Parathyroid adenoma (tissue), 2 donors: ENCODE data around the gene PNLIPRP3.

Experiments
- H2AFZ ChIP-seq: fragments of 300-600 bp; sonication (generic); one replicate; pipeline ENCODE4 v1.7.0; 2017; ENCODE audit warnings: antibody characterized with exemption, mild to moderate bottlenecking
- H3K27ac ChIP-seq: fragments of 300-600 bp; sonication (generic); one replicate; pipeline ENCODE4 v1.7.0; 2017
- H3K27me3 ChIP-seq: fragments of 300-600 bp; sonication (generic); one replicate; pipeline ENCODE4 v1.7.0; 2017; ENCODE audit warnings: low read length; ENCODE audit not compliant: control insufficient read depth, insufficient read depth
- H3K36me3 ChIP-seq: fragments of 300-600 bp; sonication (generic); one replicate; pipeline ENCODE4 v1.7.0; 2017; ENCODE audit warnings: low read length; ENCODE audit not compliant: control insufficient read depth, insufficient read depth
- H3K4me1 ChIP-seq: fragments of 300-600 bp; sonication (generic); one replicate; pipeline ENCODE4 v1.7.0; 2017; ENCODE audit warnings: control low read depth
- H3K4me2 ChIP-seq: fragments of 300-600 bp; sonication (generic); one replicate; pipeline ENCODE4 v1.7.0; 2017; ENCODE audit warnings: low read length
- H3K4me3 ChIP-seq: fragments of 300-600 bp; sonication (generic); one replicate; pipeline ENCODE4 v1.7.0; 2017; ENCODE audit warnings: low read depth, low read length
- H3K79me2 ChIP-seq: fragments of 300-600 bp; sonication (generic); one replicate; pipeline ENCODE4 v1.7.0; 2017; ENCODE audit warnings: control low read depth
- H3K9ac ChIP-seq: fragments of 300-600 bp; sonication (generic); one replicate; pipeline ENCODE4 v1.7.0; 2017; ENCODE audit warnings: mild to moderate bottlenecking
- H3K9me3 ChIP-seq: fragments of 300-600 bp; sonication (generic); one replicate; pipeline ENCODE4 v1.7.0; 2017; ENCODE audit warnings: low read length; ENCODE audit not compliant: control insufficient read depth
- TF ChIP-seq, protein P1 (sequence below): fragments of 300-600 bp; sonication (generic); IDR thresholded peaks from one replicate; pipeline ENCODE4 v1.7.0; 2017; ENCODE audit warnings: antibody characterized with exemption, mild to moderate bottlenecking
- donor health status: primary hyperparathyroidism.

Gene PNLIPRP3

DNA sequence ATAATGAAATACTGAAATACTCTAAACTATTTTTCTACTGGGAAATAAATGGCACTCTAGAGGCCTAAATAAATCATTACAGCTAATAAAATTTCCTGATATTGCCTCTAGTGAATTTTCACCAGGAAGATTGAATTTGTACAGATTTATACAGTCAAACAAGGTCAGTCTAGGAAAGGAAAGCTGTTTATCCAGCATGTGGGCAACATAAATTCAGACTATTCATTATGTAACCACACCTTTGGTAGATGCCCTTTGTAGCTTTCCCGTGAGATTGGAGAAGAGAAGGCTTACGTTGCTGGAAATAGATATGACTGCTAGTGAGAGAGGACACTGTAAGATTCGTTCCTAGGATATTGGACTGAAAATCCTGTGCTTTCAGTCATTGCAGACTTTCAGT, 82.9 kb downstream of the PNLIPRP3 start:
- H3K27me3 ChIP-seq: no peaks in the 10 kb centered on the region
- no peak overlapping the region for H3K9ac ChIP-seq
- H3K4me1 ChIP-seq: no peaks in the 10 kb centered on the region
- H2AFZ ChIP-seq: no peak overlapping the region
- no peaks in the 10 kb centered on the region for H3K79me2 ChIP-seq
- no peak overlapping the region for H3K27ac ChIP-seq
- H3K36me3 ChIP-seq: no peaks in the 10 kb centered on the region
- no peak overlapping the region for H3K4me3 ChIP-seq
- no peaks in the 10 kb centered on the region for H3K9me3 ChIP-seq
- no peak overlapping the region for H3K4me2 ChIP-seq
- TF ChIP-seq, protein P1, sequence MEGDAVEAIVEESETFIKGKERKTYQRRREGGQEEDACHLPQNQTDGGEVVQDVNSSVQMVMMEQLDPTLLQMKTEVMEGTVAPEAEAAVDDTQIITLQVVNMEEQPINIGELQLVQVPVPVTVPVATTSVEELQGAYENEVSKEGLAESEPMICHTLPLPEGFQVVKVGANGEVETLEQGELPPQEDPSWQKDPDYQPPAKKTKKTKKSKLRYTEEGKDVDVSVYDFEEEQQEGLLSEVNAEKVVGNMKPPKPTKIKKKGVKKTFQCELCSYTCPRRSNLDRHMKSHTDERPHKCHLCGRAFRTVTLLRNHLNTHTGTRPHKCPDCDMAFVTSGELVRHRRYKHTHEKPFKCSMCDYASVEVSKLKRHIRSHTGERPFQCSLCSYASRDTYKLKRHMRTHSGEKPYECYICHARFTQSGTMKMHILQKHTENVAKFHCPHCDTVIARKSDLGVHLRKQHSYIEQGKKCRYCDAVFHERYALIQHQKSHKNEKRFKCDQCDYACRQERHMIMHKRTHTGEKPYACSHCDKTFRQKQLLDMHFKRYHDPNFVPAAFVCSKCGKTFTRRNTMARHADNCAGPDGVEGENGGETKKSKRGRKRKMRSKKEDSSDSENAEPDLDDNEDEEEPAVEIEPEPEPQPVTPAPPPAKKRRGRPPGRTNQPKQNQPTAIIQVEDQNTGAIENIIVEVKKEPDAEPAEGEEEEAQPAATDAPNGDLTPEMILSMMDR: no peak

DNA sequence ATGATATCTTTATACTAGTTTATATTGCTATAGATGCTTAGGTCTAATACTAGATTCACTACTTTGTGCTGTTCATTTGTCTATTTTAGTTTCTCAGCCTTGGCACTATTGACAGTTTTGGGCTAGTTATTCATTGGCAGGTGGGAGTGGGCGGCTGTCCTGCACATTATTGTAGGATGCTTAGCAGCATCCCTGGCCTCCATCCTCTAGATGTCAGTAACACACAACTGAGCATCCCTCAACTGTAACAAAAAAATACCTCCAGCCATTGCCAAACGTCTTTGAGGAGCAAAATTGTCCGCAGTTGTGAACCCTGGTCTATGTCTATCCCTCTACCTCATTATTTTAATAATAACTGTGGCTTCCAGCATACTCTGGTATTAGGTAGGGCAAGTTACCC, 83.7 kb downstream of the PNLIPRP3 start:
- Histone ChIP-seq H3K9me3 (no peaks in the 10 kb centered on the region), H3K4me2 (no peak overlapping the region), H3K9ac (no peak overlapping the region), H3K36me3 (no peaks in the 10 kb centered on the region), H3K27ac (no peak overlapping the region), H3K27me3 (no peaks in the 10 kb centered on the region), H3K79me2 (no peaks in the 10 kb centered on the region), H3K4me3 (no peak overlapping the region), H2AFZ (no peak overlapping the region), H3K4me1 (no peaks in the 10 kb centered on the region)
- TF ChIP-seq, protein P1: no peak

DNA sequence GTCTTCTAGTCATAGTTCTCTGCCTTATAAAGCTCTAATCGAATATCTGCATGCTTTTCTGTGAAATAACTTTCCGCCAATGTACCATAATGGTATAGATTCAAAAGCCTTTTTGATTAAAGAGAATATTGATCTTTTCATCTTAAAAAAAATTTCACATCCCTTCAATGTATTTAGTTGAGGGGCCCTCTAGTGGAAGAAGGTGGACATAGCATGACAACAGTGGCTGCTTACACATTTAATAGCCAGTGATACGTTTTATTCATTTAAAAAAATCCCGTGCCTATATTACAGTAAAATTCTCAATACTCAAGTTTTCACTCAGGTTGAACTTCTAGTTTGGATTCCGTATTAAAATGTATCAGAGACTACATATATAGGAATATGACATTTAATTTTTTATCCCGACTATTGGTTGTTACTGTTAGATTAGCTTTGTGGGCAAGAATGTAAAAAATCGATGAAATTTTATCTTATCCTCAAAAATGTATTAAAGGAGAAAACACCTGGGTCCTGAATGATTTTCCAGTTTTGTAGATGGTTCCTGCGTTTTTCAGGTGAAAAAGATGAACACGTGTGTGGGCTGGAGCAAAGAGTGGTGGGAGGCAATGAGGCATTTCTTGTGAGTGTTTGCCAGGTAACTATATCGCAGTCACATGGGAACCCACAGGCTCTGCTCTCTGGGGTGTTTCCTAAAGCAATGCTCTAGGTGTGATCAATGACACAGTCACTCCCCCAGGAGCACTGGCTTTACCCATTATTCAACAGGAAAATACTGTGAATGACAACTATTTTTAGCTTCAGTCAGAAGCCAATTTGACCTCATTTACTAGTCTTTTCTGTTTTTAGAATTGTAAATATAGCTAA, 94.0 kb downstream of the PNLIPRP3 start:
- H3K27me3 ChIP-seq: no peaks in the 10 kb centered on the region
- H2AFZ ChIP-seq: no peak overlapping the region
- H3K9ac ChIP-seq: no peak overlapping the region
- no peaks in the 10 kb centered on the region for H3K79me2 ChIP-seq
- H3K27ac ChIP-seq: no peak overlapping the region
- H3K4me1 ChIP-seq: no peaks in the 10 kb centered on the region
- no peak overlapping the region for H3K4me3 ChIP-seq
- TF ChIP-seq, protein P1: peak; percentile 77
- H3K9me3 ChIP-seq: no peaks in the 10 kb centered on the region
- no peaks in the 10 kb centered on the region for H3K36me3 ChIP-seq
- H3K4me2 ChIP-seq: no peak overlapping the region

DNA sequence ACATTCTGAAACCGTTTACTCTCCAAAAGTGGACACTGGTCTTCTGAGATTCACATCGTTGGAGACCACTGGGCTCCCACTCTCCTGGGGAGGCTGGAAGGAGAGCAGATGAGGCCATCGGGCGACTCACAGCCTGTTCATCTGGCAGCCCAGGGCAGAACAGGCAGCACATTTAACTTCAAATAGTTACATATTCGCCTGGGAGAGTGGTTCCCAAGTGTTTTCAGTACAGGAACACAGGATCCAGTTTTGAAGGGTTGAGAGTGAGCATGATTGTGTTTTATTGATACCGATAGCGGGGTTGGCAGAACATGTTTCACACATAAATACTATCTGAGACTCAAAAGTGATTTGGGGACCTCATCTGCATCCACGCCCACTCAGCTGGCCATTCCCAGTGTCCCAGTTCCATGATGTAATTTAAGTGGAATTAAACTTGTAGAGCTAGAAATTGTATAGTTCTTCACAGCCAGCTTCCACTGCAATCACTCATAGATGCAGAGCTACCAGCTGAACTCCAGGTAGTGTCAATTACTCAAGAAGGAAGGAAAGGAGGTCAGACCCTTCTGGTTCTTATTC, 95.2 kb downstream of the PNLIPRP3 start:
- no peak overlapping the region for H3K9ac ChIP-seq
- H3K36me3 ChIP-seq: no peaks in the 10 kb centered on the region
- no peaks in the 10 kb centered on the region for H3K4me1 ChIP-seq
- no peaks in the 10 kb centered on the region for H3K79me2 ChIP-seq
- TF ChIP-seq, protein P1: no peak
- no peak overlapping the region for H2AFZ ChIP-seq
- no peak overlapping the region for H3K4me2 ChIP-seq
- H3K4me3 ChIP-seq: no peak overlapping the region
- H3K27me3 ChIP-seq: no peaks in the 10 kb centered on the region
- H3K9me3 ChIP-seq: no peaks in the 10 kb centered on the region
- no peak overlapping the region for H3K27ac ChIP-seq

GRCh38 chr10:116524736-116525135, 97.1 kb downstream of the PNLIPRP3 start:
- Histone ChIP-seq H3K27ac (no peak overlapping the region), H3K4me1 (no peaks in the 10 kb centered on the region), H2AFZ (no peak overlapping the region), H3K9me3 (no peaks in the 10 kb centered on the region), H3K4me3 (no peak overlapping the region), H3K9ac (no peak overlapping the region), H3K36me3 (no peaks in the 10 kb centered on the region), H3K79me2 (no peaks in the 10 kb centered on the region), H3K27me3 (no peaks in the 10 kb centered on the region), H3K4me2 (no peak overlapping the region)
- TF ChIP-seq, protein P1: no peak
